ENCODE data around the gene OSBPL10.
"Not testable (repeated sequence)": the region's sequence is repeated elsewhere in the genome, so short reads cannot be mapped to it uniquely, and the experiment has no call there.

OSBPL10 gene

DNA sequence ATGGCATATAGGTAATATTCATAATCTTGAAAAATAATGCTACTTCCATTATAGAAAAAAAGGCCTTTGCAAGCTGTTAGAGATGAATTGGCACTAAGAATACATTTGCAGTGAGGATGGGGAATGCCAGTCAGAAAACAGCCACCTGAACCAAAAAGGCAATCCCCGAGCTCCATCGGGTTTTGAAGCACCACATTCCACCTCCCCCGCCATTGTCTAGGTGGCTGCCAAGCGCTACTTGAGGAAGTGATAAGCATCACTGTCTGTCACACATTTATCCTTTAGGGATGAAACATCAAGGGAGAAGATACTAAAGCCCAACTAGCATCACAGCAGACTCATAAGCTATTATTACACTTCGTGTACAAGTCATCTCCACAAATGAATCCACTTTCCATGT is 112.8 kb downstream of the OSBPL10 start:
- H3K4me3 ChIP-seq (ENCODE audit: low read depth, low read length), result no peak overlapping the region
- TF ChIP-seq CTCF (IDR thresholded peaks at IDR 0.05; ENCODE audit: low read depth, low read length), result no peak

- no peak overlapping the region for H3K4me3 ChIP-seq (ENCODE audit: low read depth, low read length)
- no peak for TF ChIP-seq CTCF (IDR thresholded peaks at IDR 0.05; ENCODE audit: low read depth, low read length)
Observed at GRCh38 chr3:31862666-31863279, 118.3 kb downstream of the OSBPL10 start.

DNA sequence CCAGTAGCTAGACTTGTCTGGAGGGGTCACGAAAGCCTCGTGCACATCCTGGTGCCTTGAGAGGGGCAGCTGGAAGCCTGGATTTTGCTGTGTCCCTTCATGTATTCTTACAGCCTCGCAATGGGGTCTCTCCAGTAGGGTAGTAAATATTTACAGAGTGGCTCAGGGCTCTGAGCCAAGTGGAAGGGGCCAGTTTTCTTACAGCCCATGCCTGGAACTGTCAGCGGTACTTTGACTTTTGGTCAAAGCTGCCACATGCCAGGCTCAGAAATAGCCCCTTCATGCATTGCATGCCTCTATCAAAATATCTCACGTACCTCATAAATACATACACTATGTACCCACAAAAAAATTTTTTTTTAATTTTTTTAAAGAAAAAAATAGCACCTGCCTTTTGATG is 119.2 kb downstream of the OSBPL10 start:
- TF ChIP-seq CTCF (IDR thresholded peaks at IDR 0.05; ENCODE audit: low read depth, low read length), result no peak
- no peak overlapping the region for H3K4me3 ChIP-seq (ENCODE audit: low read depth, low read length)

GRCh38 chr3:31860642-31861041 is 120.4 kb downstream of the OSBPL10 start:
- H3K4me3 ChIP-seq (ENCODE audit: low read depth, low read length), result not testable (repeated sequence)

DNA sequence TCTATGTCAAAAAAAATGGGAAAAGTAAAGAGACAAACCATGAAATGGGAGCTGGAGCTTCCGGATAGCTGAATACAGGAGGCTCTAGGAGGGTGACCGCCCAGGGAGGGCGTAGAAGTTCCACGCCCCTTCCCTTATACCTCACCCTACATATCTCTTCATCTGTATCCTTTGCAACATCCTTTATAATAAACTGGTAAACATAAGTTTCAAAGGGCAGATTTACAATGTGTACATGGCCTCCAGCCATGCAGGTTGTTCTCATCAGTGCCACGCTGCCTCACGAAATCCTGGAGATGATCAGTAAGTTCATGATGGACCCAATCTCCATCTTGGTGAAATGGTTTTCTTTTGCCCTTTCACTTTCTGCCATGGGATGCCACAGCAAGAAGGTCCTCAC is 121.8 kb downstream of the OSBPL10 start:
- H3K4me3 ChIP-seq (ENCODE audit: low read depth, low read length), result no peak overlapping the region
- TF ChIP-seq CTCF (IDR thresholded peaks at IDR 0.05; ENCODE audit: low read depth, low read length), result no peak

DNA sequence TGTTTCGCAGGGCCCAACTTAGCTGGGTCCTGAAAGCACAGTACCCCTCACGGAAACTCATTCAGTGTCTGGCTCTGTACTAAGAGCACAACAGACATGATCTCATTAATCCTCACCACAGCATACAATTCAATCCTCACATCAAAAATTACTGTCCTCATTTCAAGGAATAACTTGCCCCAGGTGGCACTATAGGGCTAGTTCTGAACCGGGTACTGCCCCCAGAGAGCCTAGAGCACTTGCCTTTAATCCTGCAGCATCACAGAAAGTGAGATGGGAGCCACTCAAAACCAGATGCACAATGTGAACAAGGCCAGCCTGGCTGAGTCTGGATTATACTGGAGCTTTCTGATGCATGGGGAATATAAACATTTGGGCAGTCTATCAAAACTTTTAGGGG is 122.6 kb downstream of the OSBPL10 start:
- TF ChIP-seq CTCF (IDR thresholded peaks at IDR 0.05; ENCODE audit: low read depth, low read length), result no peak
- no peak overlapping the region for H3K4me3 ChIP-seq (ENCODE audit: low read depth, low read length)

- H3K4me3 ChIP-seq (ENCODE audit: low read depth, low read length), result no peak overlapping the region
- no peak for TF ChIP-seq CTCF (IDR thresholded peaks at IDR 0.05; ENCODE audit: low read depth, low read length)
Observed at GRCh38 chr3:31853580-31853979, 127.5 kb downstream of the OSBPL10 start.

GRCh38 chr3:31851278-31851677 is 129.8 kb downstream of the OSBPL10 start:
- H3K4me3 ChIP-seq (ENCODE audit: low read depth, low read length), result no peak overlapping the region
- no peak for TF ChIP-seq CTCF (IDR thresholded peaks at IDR 0.05; ENCODE audit: low read depth, low read length)
